GM18498 (cell line): ENCODE measurements around the gene SF1.
A peak's percentile ranks its signal among the peaks of the same experiment; 100 is the strongest.
"Not testable (repeated sequence)": the region's sequence is repeated elsewhere in the genome, so short reads cannot be mapped to it uniquely, and the experiment has no call there.

ENCODE experiments used
- ATAC-seq: cut with Tn5 transposase; IDR thresholded peaks from one replicate; pipeline ENCODE4 v1.9.1; 2021; ENCODE audit warnings: mild to moderate bottlenecking, moderate library complexity; ENCODE audit not compliant: unreplicated experiment

The SF1 gene, protein sequence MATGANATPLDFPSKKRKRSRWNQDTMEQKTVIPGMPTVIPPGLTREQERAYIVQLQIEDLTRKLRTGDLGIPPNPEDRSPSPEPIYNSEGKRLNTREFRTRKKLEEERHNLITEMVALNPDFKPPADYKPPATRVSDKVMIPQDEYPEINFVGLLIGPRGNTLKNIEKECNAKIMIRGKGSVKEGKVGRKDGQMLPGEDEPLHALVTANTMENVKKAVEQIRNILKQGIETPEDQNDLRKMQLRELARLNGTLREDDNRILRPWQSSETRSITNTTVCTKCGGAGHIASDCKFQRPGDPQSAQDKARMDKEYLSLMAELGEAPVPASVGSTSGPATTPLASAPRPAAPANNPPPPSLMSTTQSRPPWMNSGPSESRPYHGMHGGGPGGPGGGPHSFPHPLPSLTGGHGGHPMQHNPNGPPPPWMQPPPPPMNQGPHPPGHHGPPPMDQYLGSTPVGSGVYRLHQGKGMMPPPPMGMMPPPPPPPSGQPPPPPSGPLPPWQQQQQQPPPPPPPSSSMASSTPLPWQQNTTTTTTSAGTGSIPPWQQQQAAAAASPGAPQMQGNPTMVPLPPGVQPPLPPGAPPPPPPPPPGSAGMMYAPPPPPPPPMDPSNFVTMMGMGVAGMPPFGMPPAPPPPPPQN

DNA sequence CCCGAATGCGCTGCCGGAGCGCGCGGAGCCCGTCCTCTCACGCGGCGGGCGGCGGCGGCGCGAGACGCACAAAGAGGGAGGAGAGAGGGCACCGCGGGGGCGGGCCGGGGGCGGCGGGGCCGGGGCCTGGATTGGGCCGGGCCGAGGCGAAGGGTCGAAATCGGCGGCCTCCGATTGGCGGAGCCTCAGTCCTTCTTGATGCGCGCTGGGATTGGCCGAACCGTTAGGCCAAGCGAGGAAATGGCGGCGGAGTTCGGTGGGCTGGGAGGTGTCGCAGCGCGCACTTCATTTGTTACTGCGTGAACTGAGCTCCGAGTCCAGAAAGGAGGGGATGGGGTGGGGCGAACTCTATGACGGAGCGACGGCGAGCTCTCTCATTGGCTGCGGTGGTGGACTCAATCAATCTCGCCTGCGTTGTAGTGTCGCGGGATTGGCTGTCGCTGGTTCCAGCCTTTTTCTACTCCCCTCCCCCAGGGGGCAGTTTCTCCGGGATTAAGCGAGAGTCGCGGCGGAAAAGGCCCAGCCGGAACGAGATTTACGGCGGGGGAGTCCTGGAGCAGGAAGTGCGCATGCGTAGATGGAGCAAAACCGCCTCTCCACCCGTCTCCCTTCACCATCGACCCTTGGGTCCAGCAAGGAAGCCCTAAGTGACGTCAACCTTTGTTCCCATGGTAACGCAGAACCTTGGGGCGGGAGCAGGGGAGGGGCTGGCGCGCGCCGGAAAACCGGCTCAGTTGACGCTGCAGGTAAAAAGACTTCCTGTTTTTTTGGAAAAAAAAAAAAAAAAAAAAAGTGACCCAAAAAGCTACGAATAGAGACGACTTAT is at the start of gene SF1:
TSS of gene SF1 (minus strand) at position 70 of the 826 bp plus-strand sequence. CDS start 150 bp downstream, outside the sequence.
- peak; percentile 79 for ATAC-seq

DNA sequence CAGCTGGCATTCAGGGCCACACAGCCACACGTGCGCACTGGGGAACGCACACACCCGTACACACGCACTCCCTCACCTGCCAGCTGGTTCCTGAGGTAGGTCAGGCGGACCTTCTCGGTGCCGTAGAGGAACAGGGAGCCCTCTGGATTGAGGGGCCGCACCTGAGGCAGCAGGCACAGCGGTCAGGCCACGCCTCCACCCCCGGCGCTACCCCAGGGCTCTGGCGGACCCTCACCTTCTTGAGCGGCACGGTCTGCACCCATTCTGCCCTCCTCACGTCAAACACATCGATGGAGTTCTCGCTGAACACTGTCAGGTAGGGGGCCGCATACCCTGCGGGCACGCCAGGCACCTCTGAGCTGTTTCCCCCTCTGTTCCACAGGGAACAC is 49.1 kb upstream of the SF1 start:
- no peak for ATAC-seq

DNA sequence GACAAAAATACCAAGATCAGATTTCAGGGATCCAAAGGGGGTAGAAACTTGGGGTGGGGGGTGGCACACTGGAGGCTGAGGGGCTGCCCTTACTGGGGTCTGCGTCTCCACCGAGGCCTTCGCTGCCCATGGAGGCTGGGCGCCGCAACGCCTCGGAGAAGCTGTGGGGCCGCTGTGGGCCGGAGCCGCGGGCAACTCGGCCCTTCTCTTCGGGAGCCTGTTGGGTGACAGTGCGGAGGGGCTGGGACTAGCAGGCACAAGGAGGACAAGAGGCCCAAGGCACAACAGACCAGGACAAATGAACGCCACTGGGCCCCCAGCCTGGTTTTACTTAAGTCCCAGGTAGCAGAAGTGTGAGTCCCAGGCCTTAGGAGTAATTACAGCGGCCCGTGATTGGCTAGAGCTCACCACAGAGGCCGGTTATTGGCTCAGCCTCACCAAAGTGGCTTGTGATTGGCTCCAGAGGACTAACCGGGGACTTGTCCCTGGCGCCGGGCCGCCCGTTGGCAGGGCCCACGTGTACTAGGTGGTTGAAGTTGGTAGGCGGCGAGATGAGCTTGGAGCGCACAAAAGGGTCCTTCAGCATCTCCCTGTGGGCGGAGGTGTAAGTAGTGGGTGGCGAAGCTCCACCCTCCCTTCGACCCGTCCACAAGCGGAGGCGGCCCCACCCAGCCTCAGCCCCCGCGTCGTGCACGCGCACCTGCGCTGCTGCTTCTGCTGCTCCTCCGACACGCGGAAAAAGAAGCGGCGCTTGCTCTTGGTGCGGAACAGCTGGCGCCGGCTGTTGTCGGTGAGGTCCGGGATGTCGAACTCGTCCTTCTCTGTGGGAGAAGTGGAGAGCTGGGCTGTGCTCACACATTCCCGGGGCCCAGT is 48.5 kb upstream of the SF1 start:
- ATAC-seq, result no peak

DNA sequence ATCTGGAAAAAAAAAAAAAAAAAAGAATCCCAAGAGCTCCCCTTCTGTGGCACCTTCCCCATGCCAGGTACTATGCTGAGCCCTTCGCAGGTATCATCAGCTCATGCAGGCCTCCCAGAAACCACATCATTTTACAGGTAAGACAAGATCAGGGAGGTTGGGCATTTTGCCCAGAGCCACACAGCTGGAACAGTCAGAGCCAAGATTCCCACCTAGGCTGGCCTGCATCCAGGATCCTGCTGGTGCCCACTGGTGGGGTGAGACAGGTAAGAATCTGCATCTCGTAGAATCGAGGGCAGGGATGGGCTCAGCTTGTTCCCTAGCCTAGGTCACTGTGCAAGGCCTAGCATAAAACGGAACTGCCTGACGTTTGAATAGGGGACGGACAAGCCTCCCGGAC is 47.7 kb upstream of the SF1 start:
- ATAC-seq, result no peak

DNA sequence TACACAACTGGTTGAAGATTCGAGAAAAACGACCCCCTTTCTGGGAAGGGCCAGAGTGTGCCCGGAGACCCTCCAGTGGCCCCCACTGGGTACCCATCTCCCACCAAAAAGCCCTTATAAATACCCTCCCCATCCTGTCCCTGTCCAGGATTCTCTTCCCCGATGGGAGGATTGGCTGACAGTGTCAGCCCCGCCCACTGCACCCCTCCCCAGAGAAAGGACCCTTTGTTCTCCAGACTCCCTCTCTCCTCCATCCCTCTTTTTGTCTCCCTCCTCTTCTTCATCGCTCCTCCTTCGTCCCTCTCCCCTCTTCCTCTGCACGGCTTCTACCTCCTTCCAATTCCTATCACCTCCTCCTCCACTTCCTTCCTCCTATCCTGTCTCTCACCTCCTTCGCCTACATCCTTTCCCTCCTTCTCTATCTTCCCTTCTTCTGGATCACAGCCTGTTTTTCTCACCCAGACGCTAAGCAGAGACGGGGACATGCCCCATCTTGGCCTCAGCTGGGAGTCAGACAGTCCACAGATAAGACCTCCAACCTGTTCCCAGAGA is 45.3 kb upstream of the SF1 start:
- ATAC-seq, result no peak

DNA sequence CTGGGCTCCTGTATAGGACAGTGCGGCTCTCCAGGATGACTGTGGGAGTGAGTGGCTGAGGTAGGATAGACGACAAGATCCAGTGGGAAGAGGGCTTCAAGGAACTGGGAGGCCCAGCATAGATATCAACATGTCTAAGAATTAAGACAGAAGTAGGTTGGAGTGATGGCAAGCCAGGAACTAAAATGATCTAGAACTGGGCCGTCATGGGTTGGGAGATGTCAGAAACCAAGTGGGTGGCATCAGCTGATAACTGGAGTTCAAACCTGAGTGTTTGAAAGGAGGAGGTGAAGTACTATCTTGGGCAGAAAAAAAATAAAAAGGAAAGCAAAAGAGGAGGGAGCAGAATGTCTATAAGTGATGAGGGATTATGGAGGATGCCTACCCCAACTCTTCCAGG is 39.1 kb upstream of the SF1 start:
- ATAC-seq, result no peak

DNA sequence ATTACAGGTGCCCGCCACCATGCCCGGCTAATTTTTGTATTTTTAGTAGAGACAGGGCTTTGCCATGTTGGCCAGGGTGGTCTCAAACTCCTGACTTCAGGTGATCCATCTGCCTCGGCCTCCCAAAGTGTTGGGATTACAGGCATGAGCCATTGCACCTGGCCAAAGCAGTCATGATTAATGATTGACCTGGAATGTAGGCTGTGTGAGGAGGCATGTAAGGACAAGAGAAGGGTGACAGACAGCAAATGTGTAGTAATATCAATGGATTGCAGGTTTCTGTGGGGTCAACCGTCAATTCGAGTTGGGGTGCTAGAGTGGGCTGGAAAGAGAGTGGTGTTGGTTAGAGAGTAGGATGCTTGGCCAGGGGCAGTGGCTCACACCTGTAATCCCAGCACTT is 37.1 kb upstream of the SF1 start:
- ATAC-seq, result not testable (repeated sequence)

DNA sequence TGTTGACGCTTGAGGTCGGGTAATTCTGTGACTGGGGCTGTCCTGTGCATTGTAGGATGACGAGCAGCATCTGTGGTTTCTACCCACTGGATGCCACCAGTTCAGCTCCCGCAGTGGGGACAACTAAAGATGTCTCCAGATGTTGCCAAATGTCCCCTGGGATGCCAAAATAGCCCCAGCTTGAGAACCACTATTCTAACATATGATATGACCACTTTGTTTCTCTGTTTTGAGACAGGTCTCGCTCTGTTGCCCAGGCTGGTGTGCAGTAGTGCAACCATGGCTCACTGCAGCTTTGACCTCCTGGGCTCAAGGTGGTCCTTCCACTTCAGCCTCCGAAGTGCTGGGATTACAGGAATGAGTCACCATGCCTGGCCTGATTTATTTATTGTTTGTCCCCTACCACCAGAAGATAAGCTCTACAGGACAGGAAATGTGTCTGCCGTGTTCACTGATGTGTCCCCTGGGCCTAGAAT is 36.4 kb upstream of the SF1 start:
- peak; percentile 50 for ATAC-seq

DNA sequence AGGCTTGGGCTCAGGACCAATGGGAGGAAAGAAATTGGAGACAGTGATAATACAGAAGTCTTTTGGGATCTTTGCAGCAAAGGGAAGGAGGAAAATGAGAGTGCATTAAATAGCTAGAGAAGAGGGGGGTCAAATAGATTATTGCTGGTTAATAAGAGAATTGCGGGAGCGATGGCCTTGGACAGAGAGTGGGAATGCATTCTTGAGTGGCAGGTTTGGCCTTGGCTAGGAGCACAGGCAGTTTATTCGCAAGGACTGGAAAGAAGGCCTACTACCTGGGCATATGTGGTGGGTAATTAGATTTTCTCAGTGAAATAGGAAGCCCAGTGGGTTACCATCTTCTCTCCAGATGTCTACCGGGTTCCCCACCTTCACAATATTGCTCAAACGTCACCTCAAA is 35.5 kb upstream of the SF1 start:
- no peak for ATAC-seq

DNA sequence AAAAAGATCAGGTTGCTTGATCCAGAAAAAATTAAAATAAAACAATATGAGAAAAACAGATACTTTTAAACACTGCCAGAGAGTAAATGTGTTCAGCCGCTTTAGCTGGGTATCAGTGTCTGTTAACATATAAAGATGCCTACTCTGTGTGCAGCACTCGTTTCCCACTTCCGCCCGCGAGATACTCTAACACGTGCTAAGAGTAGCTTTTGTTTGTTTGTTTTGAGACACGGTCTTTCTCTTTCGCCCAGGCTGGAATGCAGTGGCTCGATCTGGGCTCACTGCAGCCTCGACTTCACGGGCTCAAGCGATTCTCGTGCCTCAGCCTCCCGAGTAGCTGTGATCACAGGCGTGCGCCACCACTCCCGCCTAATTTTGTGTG is 32.5 kb upstream of the SF1 start:
- ATAC-seq, result no peak

DNA sequence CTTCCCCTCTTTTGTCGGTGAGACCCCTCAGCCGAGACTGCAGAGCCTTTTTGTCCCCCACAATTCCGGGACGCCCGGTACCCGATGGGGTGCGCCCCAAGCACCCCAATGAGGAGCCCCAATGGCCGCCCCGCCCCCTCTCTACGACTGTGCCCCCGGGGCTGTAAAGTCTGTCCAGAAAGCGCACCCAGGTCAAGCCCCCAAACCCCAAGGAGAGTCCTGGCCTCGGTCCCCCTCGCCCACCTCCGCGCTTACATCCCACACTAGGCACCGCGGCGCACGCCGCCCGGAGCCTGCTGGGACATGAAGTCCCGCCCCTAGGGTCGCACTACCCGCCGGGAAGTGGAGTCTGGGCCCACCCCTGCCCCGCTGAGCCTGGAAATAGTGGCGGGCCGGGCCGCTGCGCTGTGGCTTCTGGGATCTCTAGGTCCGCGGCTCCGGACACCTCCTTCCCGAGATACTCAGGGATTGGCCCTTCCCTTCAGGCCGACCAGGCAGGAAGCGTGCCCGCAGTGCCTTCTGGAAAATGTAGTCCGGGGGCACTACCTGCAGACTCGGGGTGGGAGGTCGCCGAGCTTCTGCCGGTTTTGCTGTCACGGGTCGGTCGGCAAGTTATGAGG is 32.0 kb upstream of the SF1 start, which contains the start of gene MEN1:
TSS of gene MEN1 (minus strand) at position 281 of the 620 bp plus-strand sequence. CDS start 442 bp downstream, outside the sequence.
- ATAC-seq, result peak; percentile 72

DNA sequence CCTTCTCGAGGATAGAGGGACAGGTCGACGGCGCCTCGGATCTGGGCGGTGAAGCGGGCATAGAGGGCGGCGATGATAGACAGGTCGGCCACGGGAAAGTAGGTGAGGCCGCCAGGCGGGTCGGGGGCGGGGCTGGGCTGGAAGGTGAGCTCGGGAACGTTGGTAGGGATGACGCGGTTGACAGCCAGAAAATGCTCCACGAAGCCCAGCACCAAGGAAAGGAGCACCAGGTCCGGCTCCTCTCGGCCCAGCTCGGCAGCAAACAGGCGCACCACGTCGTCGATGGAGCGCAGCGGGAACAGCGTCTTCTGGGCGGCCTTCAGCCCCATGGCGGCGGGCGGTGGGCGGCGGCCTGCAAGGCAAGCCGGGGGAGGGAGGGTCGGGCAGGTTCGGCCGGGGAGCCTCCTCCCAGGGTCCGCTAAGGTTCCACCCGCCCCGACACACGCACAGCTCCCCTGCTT is 31.5 kb upstream of the SF1 start:
- no peak for ATAC-seq

DNA sequence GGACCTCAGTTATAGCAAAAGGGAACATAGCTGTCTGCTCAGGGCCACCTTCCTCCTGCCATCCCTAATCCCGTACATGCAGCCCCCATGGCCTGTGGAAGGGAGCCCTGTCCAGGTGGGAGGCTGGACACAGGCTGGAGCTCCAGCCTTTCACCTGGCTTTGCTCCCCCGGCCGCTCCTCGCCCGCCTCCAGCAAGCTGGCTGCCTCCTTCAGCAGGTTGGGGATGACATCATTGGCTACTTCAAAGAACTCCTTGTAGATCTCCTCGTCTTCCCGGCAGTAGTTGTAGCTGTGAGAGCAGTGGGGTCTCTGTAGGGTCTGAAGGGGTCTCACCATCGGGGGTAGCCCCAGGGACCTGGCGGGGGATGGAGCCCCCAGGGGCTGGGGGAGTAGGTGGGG is 27.1 kb upstream of the SF1 start:
- no peak for ATAC-seq

DNA sequence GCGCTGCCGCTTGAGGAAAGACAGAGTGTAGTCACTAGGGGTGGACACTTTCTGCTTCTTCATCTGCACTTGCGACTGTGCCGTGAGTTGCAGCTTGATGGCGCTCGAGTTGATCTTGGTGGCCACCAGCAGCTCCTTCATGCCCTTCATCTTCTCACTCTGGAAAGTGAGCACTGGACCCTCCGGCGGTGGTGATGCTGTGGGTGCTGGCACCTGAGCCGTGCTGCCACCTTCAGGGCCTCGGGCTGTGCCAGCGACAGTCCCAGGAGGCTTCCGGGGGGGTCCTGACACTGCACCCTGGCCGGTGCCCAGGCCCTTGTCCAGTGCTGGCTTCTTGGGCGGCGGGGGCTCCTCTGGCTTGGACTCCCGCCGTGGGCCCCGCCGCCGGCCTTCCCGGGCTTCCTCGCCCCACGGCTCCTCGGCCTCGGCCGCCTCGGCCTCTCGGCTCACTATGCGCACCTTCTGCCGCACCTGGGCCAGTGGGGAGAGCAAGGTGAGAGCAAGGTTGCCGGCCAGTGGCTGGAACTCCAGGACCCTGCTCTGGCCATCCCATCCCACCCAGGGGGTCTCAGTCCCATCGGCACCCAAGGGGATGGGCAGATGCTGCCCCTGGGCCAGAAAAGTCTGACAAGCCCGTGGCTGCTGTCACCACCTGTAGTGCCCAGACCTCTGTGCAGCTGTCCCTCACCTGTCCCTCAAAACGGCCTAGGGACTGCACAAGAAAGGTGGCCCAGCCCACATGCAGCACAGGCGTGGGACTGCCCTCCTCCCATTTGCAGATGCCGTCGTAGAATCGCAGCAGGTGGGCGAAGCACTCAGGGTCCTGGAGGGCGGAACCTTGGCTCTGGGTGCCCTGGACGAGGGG is 26.2 kb upstream of the SF1 start:
- ATAC-seq, result no peak

DNA sequence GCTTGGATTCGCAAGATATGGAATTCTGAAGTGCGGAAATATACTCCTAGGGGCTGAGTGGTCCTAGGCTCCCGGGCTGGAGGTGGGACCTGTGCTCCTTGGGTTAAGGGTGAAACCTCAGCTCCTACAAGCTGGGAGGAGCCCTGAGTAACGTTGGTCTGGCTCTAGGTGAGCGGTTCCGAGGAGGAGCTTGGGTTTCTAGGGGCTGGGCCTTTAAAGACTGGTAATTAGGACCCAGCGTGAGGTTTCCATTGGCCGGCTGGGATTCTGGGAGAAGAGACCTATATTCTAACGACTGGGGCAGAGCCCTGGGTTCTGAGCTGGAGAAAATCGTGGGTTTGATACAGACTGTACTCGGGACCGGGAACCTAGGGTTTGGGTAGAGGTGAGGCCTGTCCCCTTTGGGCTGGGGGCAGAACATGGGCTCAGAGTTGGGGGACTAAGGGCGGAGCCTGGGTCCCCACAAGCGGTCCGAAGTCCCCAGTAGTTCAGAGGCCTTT is 25.6 kb upstream of the SF1 start:
- no peak for ATAC-seq

DNA sequence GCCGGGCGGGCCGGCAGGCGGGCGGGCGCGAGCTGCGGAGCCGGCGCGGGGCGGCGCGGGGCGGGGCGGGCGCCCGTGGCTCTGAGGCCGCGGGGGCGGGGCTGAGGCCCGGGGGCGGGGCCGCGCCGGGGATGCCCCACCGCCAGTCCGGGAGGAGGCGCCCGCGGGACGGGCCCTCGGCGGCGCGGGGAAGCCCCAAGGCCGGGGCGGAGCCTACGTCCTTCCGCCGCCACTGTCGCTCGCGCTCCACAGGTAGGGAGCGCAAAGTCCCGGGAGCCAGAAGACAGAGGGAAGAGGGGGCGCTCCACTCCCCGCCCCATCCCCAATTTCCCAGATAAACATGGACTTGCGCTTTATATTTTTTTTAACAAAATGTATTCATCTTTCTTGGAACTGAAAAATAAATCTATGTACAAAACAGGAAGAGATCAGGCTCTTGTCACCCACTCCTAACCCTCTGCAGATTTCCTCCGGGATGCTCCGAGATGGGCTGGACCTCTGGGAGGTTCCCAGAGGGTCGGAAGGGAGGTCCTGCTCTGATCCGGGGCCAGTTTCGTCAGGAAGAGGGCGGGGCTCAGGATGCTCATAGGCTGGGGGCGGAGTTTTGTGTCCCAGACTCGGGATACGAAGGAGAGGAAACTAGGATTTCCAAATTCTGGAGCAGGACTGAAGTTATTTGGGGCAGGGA is 25.0 kb upstream of the SF1 start, which contains the start of gene MAP4K2:
TSS of gene MAP4K2 (minus strand) at position 57 of the 688 bp plus-strand sequence. CDS start 65 bp downstream, outside the sequence.
- ATAC-seq, result peak; percentile 71

DNA sequence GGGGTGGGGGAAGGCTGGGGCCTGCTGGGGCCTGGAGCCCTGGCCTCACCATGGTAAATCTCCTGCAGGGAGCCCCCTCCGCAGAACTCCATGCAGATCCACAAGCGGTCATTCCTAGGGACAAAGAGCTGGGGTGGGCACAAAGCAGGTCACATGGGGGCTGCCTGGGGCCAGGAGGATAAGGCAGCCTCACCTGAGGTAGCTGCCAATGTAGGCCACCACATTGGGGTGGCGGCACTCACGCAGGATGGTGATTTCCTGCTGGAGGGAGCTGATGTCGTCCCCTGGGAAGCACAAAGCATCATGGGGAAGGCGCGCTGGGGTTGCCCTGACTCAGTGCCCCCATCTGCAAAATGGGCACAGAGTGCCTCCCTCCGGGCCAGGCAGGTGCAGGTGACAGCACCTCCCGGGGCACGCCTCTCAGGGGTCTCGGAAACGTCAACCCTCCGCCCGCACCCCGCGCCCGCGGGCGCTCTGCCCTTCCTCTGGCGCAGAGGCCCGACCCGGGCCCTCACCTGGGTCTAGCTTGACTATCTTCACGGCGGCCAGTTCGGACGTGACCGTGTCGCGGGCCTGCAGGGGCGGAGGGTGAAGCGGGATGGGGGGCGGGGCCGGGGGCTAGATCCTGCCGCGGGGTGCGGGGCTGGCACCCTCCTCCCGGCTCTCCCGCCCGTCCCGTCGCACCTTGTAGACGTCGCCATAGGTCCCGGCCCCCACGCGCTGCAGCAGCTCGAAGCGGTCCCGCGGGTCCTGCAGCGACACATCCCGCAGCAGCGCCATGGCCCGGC is 24.2 kb upstream of the SF1 start:
- ATAC-seq, result peak; percentile 30
